ENCODE measurements around the gene DNAJB9.

The DNAJB9 gene

GRCh38 chr7:108570146-108570755 lies 577 bp downstream of the DNAJB9 start:
- DNase-seq = peak; percentile 15

GRCh38 chr7:108572480-108572879 lies 2.8 kb downstream of the DNAJB9 start:
- no peak for DNase-seq

- no peak for DNase-seq
Measured at GRCh38 chr7:108575156-108575555, 5.5 kb downstream of the DNAJB9 start.

GRCh38 chr7:108576116-108576515 lies 6.4 kb downstream of the DNAJB9 start:
- DNase-seq = no peak

- no peak for DNase-seq
Measured at GRCh38 chr7:108578937-108579336, 9.3 kb downstream of the DNAJB9 start.

- no peak for DNase-seq
Measured at GRCh38 chr7:108580298-108580697, 10.6 kb downstream of the DNAJB9 start.

GRCh38 chr7:108581655-108582491 lies 12.2 kb downstream of the DNAJB9 start:
- DNase-seq = no peak

- DNase-seq = no peak
Measured at GRCh38 chr7:108584211-108584610, 14.5 kb downstream of the DNAJB9 start.

- no peak for DNase-seq
Measured at GRCh38 chr7:108585843-108586242, 16.2 kb downstream of the DNAJB9 start.

- DNase-seq = no peak
Measured at GRCh38 chr7:108586274-108586710, 16.6 kb downstream of the DNAJB9 start.

GRCh38 chr7:108589199-108589598 lies 19.5 kb downstream of the DNAJB9 start:
- DNase-seq = no peak

- DNase-seq = no peak
Measured at GRCh38 chr7:108589874-108590273, 20.2 kb downstream of the DNAJB9 start.

GRCh38 chr7:108590606-108591005 lies 20.9 kb downstream of the DNAJB9 start:
- DNase-seq = no peak

GRCh38 chr7:108592646-108593201 lies 23.1 kb downstream of the DNAJB9 start:
- peak; percentile 22 for DNase-seq

GRCh38 chr7:108596560-108596959 lies 26.9 kb downstream of the DNAJB9 start:
- DNase-seq = no peak

GRCh38 chr7:108598153-108598552 lies 28.5 kb downstream of the DNAJB9 start:
- peak; percentile 68 for DNase-seq

- DNase-seq = no peak
Measured at GRCh38 chr7:108598914-108599580, 29.4 kb downstream of the DNAJB9 start.

- DNase-seq = no peak
Measured at GRCh38 chr7:108600399-108600798, 30.7 kb downstream of the DNAJB9 start.

- DNase-seq = peak; percentile 23
Measured at GRCh38 chr7:108603656-108604306, 34.1 kb downstream of the DNAJB9 start.

- no peak for DNase-seq
Measured at GRCh38 chr7:108604307-108605077, 34.8 kb downstream of the DNAJB9 start.

GRCh38 chr7:108605559-108606201 lies 36.0 kb downstream of the DNAJB9 start:
- no peak for DNase-seq

- no peak for DNase-seq
Measured at GRCh38 chr7:108609643-108610042, 40.0 kb downstream of the DNAJB9 start.
